Measurements from ENCODE around the gene INTS3.
"Not testable (repeated sequence)": the region's sequence is repeated elsewhere in the genome, so short reads cannot be mapped to it uniquely, and the experiment has no call there.

INTS3 gene

DNA sequence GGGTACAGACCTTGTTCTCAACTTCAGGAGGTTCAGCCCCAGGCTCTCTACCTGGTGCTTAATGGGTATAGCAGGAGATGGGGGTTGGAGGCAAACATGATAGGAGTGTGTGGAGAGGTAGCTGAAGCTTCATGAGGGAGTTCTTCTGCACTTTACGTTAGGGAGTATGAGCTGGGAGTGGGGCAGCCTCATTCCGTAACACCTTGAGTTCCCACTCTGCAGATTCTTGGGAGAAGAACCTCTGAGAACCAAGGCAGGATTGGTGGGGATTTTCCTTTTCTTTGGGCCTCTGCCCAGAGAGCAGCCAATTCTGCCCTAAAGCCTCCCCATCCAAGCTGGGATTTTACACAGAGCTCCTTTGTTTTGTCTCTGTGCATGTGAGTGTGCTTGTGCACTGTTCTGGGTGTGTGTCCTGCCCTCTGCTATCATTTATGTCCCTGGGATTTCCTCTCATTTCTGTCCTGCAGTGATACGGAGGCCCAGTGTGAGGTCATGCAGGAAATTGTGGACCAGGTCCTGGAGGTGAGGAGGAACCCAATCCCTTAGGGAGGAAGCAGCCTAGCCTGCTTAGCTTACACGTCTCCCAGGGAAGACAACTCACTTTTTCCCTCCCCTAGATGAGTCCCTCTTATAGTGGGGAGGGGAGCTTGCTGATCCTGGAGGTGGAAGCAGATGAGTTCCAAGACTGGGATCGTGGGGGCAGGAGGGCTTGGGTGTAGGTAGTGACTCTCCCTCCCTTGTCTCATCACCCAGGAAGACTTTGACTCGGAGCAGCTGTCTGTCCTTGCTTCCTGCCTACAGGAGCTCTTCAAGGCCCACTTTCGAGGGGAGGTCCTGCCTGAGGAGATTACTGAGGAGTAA is 35.7 kb downstream of the INTS3 start:
- no peak for DNase-seq

DNA sequence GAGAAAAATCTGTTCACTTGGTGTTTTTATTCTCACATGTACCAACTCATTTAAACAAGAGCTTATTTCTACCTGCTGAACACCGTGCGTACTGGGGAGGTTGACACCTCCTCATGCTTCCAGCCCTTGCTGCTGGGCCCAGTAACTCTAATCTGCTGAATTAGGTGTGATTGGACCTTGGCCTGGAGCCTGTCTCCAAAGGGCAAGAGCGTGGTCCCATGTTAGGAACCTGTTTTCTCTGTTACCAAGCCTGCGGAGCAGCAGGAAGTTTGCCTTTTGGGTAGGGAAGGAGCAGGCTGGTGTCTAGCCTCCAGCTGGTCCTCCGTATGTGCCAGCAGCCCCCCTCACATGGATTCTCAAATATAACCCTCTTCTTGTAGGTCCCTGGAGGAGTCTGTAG is 36.5 kb downstream of the INTS3 start:
- no peak for DNase-seq

DNA sequence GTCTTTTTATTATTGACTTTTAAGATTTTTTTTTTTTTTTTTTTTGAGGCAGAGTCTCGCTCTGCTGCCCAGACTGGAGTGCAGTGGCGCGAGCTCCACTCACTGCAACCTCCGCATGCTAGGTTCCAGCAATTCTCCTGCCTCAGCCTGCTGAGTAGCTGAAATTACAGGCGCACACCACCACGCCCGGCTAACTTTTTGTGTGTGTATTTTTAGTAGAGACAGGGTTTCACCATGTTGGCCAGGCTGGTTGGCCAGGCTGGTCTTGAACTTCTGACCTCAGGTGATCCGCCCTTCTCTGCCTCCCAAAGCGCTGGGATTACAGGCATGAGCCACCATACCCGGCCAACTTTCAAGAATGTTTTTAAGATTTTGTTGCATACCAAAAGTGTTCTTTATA is 38.8 kb downstream of the INTS3 start:
- not testable (repeated sequence) for DNase-seq

DNA sequence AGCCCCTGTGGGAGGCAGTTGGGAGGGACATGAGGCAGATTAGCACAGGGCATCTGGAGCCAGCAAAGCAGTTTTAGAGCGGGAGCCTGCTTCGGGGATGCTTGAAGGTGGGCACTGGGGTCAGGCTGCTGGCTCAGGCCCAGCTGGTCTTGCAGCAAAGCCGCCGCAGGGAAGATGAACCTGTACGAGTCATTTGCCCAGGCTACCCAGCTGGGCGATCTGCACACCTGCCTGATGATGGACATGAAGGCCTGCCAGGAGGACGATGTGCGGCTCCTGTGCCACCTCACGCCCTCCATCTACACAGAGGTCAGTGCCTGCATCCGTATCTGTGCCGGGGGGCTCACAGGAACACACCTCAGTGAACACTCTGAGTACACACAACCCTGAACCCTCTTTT is 39.7 kb downstream of the INTS3 start:
- DNase-seq, result no peak

DNA sequence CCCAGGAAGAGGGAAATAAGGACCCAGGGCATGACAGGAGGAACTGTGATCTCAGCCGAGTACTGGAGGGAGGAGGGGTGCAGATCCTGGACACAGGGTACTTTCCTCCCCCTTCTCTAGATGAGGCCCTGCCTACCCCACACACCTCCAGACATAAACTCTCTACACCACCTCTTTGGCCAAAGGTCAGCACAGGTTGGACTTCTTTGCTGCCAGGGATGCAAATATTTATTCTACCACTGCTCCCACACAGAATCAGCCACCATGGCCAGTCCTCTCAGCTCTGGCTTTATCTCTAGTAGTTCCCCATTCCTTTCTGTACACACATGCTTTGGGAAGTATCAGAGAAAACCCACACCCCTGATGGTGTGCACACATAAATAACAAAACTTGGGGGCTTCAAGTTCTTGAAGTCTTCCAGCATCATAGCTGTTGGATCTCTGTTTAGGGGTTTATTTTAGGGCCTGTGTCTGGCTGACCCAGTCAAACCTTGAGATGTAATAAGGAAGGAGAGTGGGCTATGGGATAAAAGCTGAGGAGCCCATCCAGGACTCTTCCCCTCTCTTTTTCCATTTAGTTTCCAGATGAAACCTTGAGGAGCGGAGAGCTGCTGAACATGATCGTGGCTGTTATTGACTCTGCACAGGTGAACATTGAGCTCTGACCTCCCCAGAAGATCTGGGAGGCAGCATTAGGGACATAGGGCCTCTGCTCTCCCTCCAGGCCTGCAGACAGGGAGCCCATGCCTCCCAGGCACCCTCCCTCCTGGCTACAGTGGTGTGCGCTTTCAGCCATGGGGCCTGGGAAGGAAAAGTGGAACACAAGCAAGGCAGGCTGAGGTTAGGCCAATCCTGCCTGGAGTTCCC is 40.7 kb downstream of the INTS3 start:
- DNase-seq, result no peak

GRCh38 chr1:153769221-153769620 is 41.4 kb downstream of the INTS3 start:
- no peak for DNase-seq

- DNase-seq, result no peak
Measured at GRCh38 chr1:153770797-153771196, 42.9 kb downstream of the INTS3 start.

DNA sequence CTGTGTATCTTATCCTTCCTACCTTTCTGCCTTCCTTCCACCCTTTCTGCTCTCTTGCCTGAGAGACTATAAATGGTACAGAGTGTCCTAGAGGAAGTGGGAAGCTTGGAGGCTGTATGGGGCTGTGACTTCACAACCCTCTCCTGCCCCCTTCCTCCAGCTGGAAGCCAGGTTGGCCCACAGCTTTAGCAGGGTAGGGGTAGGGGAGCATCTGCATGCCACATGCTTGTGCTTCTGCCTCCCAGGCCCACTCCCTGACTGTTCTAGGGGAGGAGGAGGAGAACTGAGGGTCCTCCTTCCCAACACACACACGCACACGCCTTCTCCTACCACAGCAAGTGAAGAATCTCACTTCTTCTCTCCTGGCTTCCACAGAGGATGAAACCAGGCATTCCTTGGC is 43.4 kb downstream of the INTS3 start:
- DNase-seq, result no peak

DNA sequence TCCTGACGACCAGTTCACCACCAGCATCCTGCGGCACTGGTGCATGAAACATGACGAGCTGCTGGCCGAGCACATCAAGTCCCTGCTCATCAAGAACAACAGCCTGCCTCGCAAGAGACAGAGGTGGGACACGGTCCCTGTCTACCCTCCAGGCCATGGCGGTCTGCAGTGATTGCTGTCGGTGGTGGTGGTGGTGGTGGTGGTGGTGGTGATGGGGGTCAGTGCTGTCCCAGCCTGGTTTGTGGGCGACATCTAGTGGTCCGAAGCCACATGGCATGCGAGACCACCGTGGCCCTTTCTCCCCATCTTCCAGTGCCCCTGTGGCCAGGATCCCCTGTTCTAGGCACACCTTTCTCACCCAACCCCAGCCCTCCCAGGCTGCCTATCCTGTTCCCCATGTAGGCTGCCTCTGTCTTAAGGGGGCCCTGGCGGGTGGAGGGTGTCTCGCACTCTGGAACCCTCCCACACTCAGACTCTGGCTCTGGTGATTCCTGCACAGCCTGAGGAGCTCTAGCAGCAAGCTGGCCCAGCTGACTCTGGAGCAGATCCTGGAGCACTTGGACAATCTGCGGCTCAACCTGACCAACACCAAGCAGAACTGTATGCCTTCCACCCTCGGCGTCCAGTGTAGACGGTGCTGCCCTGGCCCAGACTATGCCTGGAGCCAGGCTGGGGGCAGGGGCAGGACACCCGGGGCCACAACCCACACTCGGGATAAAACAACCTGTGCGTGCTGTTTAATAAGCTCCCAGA is 44.2 kb downstream of the INTS3 start:
- DNase-seq, result no peak

GRCh38 chr1:153773096-153773921 is 45.5 kb downstream of the INTS3 start:
- DNase-seq, result no peak

GRCh38 chr1:153774026-153774595 is 46.3 kb downstream of the INTS3 start:
- no peak for DNase-seq

DNA sequence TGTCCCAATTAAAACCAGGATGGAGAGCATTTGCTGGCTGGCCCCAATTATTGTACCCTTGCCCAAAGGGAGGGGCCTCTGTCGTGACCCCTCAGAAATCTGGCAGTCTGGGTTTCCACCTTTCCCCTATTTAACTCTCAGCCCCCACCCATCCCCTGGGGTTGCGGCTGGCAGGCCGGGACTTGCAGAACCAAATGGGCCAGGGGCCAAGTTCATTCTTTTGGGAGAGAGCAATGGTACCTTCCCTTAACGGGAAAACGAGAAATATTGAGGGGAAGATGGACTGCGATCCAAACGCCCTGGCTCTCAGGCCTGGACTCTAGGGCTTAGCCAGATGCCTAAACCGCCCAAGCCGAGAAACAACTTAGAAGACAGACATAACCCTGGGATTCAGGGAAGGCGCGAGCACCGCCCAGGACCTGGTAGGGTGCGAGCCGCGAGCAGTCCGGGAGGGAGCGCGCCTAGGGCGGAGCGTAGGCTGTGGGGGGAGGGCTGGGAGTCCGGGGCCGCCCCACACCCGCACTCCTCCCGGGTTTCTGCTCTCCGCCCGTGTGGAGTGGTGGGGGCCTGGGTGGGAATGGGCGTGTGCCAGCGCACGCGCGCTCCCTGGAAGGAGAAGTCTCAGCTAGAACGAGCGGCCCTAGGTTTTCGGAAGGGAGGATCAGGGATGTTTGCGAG is 47.1 kb downstream of the INTS3 start, which contains the start of gene SLC27A3:
TSS of gene SLC27A3 (plus strand) at position 628 of the 678 bp plus-strand sequence. CDS start 91 bp downstream, outside the sequence.
- DNase-seq, result no peak

- DNase-seq, result no peak
Measured at GRCh38 chr1:153775458-153776327, 47.8 kb downstream of the INTS3 start.

DNA sequence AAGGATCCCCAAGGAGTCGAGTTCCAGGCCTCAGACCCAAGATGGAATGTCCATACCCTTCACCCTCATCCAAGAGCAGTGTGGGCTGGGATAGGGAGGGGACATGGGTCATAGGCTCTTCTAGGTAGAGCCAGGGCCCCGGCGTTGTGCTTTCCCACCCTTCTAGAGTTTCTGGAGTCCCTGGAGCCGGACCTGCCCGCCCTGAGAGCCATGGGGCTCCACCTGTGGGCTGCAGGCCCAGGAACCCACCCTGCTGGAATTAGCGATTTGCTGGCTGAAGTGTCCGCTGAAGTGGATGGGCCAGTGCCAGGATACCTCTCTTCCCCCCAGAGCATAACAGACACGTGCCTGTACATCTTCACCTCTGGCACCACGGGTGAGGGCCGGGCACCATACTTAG is 48.5 kb downstream of the INTS3 start:
- DNase-seq, result no peak

DNA sequence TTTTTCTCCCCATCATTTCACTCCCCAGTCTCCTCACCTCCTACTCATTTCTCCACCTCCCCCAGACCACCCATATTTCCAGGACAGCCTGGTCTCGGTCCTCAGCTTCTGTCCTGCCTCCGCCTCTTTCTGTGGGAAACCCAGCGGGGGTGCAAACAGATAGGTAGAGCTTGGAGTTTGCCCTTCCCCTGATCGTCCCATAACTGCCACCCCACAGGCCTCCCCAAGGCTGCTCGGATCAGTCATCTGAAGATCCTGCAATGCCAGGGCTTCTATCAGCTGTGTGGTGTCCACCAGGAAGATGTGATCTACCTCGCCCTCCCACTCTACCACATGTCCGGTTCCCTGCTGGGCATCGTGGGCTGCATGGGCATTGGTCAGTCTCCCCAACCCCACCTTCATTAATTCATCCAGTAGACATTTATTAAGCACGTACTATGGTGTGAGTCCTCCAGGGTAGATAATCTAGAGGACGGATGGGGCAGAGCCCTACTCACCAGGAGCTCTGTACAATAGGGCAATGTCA is 49.1 kb downstream of the INTS3 start:
- no peak for DNase-seq

DNA sequence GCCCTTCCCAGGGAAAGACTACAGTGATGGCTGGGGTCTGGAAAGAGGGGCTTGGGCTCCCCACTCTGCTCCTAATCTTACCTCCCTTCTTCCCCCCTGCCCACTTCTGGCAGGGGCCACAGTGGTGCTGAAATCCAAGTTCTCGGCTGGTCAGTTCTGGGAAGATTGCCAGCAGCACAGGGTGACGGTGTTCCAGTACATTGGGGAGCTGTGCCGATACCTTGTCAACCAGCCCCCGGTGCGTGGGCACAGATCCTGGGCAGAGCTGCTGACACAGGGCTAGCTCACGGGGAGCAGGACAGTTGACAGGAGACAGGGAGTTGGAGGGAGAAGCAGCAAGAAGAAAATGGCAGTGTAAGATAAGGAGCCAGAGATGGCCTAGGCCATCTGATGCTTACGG is 49.8 kb downstream of the INTS3 start:
- no peak for DNase-seq

DNA sequence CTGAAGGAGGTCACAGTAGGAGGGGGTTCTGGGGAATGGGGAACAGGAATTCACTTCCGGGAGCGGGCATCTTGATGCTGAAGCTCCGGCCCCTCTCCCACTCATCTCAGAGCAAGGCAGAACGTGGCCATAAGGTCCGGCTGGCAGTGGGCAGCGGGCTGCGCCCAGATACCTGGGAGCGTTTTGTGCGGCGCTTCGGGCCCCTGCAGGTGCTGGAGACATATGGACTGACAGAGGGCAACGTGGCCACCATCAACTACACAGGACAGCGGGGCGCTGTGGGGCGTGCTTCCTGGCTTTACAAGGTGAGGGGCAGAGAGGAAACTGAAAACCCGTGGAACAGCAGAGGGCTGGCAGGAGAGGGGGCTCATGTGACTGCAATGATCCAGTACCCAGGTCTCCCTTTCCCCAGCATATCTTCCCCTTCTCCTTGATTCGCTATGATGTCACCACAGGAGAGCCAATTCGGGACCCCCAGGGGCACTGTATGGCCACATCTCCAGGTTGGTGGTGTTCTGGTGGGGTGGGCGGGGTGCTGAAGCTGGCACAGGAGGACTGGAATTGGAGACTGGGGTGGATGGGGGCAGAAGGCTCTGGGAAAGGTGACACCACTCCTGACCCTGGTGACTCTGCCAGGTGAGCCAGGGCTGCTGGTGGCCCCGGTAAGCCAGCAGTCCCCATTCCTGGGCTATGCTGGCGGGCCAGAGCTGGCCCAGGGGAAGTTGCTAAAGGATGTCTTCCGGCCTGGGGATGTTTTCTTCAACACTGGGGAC is 50.4 kb downstream of the INTS3 start:
- DNase-seq, result no peak

- DNase-seq, result no peak
Measured at GRCh38 chr1:153778824-153779519, 51.1 kb downstream of the INTS3 start.

Measured in KG1 (cell line).